C1 segment of cervical spinal cord (tissue), 14 donors: ENCODE data around the gene TGM2.

Experiments used
- DNase-seq, 14 donors: peaks; one replicate each; lab custom pipeline; 2025; lab: John Stamatoyannopoulos, UW

Gene TGM2

GRCh38 chr20:38144974-38145728, 19.9 kb downstream of the TGM2 start:
- no peak for DNase-seq

- DNase-seq, result no peak
Observed at GRCh38 chr20:38144598-38144973, 20.5 kb downstream of the TGM2 start.

- DNase-seq, result no peak
Observed at GRCh38 chr20:38143646-38144554, 21.2 kb downstream of the TGM2 start.

- DNase-seq, result no peak
Observed at GRCh38 chr20:38143238-38143645, 21.8 kb downstream of the TGM2 start.

GRCh38 chr20:38141889-38142494, 23.1 kb downstream of the TGM2 start:
- DNase-seq, result no peak

GRCh38 chr20:38141204-38141888, 23.7 kb downstream of the TGM2 start:
- no peak for DNase-seq

- no peak for DNase-seq
Observed at GRCh38 chr20:38139977-38140753, 24.9 kb downstream of the TGM2 start.

- DNase-seq, result no peak
Observed at GRCh38 chr20:38139156-38139912, 25.7 kb downstream of the TGM2 start.

- DNase-seq, result no peak
Observed at GRCh38 chr20:38138086-38138778, 26.8 kb downstream of the TGM2 start.

- no peak for DNase-seq
Observed at GRCh38 chr20:38137441-38138037, 27.5 kb downstream of the TGM2 start.

GRCh38 chr20:38136421-38137245, 28.4 kb downstream of the TGM2 start:
- no peak for DNase-seq

GRCh38 chr20:38135651-38136420, 29.2 kb downstream of the TGM2 start:
- DNase-seq, result no peak

GRCh38 chr20:38135271-38135650, 29.8 kb downstream of the TGM2 start:
- DNase-seq, result no peak

- DNase-seq, result no peak
Observed at GRCh38 chr20:38134427-38135270, 30.4 kb downstream of the TGM2 start.

GRCh38 chr20:38133680-38134426, 31.2 kb downstream of the TGM2 start:
- no peak for DNase-seq
